Gastroesophageal sphincter (tissue), 4 donors: ENCODE results near the gene SIRPA. TPM values are rescaled to one million over a fixed set of nuclear protein-coding genes. Genes with fewer than 3 reads are reported as not detected.

Experiments
- ATAC-seq: fragments of 150-250 bp; one replicate; pipeline ENCODE4 v1.9.1; 2016; ENCODE audit warnings: mild to moderate bottlenecking, moderate library complexity
- H3K27ac ChIP-seq, 4 donors: fragments of 200-600 bp; sonication (generic) in 3 of 4; 1 replicate in 3 of 4; 2 replicates in 1 of 4; pipeline ENCODE4 v1.5.1; 2016 to 2019
- H3K27me3 ChIP-seq: fragments of 200-600 bp; sonication (generic); one replicate; pipeline ENCODE4 v1.5.1; 2019
- H3K36me3 ChIP-seq, 2 donors: fragments of 200-600 bp; sonication (generic); one replicate each; pipeline ENCODE4 v1.5.1; 2019; ENCODE audit warnings: control low read depth in 1 of 2
- H3K4me1 ChIP-seq, 3 donors: fragments of 200-600 bp; sonication (generic); 1 replicate in 2 of 3; 2 replicates in 1 of 3; pipeline ENCODE4 v1.5.1; 2016 to 2019; ENCODE audit warnings: control low read depth in 2 of 3
- H3K4me3 ChIP-seq, 2 donors: fragments of 200-600 bp; sonication (generic); one replicate each; pipeline ENCODE4 v1.5.1; 2019; ENCODE audit warnings: mild to moderate bottlenecking in 1 of 2, moderate library complexity in 1 of 2
- H3K9me3 ChIP-seq, 3 donors: fragments of 200-600 bp; sonication (generic); one replicate each; pipeline ENCODE4 v1.5.1; 2017 to 2019; ENCODE audit warnings: control low read depth in 2 of 3
- CTCF ChIP-seq, 4 experiments: fragments of 200-600 bp in 2 of 4; fragments of 450-650 bp in 2 of 4; sonication (generic) in 1 of 4; IDR thresholded peaks; one replicate each; pipeline ENCODE4 v1.5.1; 2017 to 2019; ENCODE audit warnings: antibody characterized with exemption in 4 of 4, mild to moderate bottlenecking in 2 of 4, moderate library complexity in 2 of 4
- EP300 ChIP-seq: sonication (generic); formaldehyde crosslinking; IDR thresholded peaks from one replicate; pipeline ENCODE4 v1.6.1; 2017; ENCODE audit warnings: antibody characterized with exemption, mild to moderate bottlenecking
- POLR2A ChIP-seq, 2 donors: fragments of 450-650 bp; IDR thresholded peaks; one replicate each; pipeline ENCODE4 v1.6.1; 2017; ENCODE audit warnings: antibody characterized with exemption in 2 of 2, mild to moderate bottlenecking in 2 of 2, moderate library complexity in 1 of 2
- POLR2AphosphoS5 ChIP-seq: sonication (generic); formaldehyde crosslinking; IDR thresholded peaks from one replicate; pipeline ENCODE4 v1.6.1; 2017; ENCODE audit warnings: antibody characterized with exemption
- WGBS, 2 donors: methylation state at CpG; one replicate each; pipeline ENCODE4 v1.1.5; 2018; ENCODE audit warnings: low coverage in 1 of 2; 5-methylcytosine and 5-hydroxymethylcytosine counted together
- total RNA-seq, 4 donors: library from RNA; depleted of rRNA; stranded (reverse); fragments of >200 nt; gene quantifications; one replicate each; pipeline ENCODE4 v1.1.0, GENCODE V29; 2016

Gene SIRPA
- total RNA-seq, 4 donors from 2014 or later, result 11.7 to 31.7 (median 27.4) TPM

DNA sequence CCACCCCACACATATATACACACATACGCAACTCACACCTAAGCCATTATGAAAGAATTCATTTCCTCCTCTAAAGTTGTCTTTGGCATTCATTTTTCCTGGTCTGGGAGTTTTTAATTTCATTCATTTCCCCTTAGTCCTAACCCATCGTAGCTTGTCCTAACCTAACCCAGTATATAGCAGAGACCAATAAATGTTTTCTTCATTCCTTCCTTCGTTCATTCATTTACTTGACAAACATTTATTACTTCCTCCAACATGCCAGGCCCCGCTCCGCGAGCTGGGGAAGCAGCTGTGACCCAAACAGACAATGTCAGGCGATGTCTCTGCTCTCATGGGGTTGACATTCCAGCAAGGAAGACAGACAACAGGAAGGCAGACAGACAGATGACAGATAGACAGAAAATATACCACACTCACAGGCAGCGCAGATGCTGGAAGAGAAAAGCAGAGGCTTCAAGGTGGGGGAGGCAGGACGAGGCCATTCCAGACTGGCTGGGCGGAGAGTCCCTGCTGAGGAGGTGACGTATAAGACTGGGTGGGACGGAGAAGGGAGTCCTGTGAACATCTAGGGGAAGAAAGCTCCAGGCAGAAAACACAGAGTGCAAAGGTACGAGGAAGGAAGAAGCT lies 33.7 kb upstream of the SIRPA start:
- H3K9me3 ChIP-seq, result no peaks in the 10 kb centered on the region
- 64 to 65% methylated on average over 8 to 11 of the region's 13 CpGs for WGBS, 2 donors
- H3K36me3 ChIP-seq, result no peaks in the 10 kb centered on the region
- no peak for ATAC-seq
- no peak overlapping the region for H3K4me3 ChIP-seq
- no peaks in the 10 kb centered on the region for H3K4me1 ChIP-seq
- TF ChIP-seq EP300 (no peak), POLR2A (IDR thresholded peaks at IDR 0.05) (no peak), CTCF (IDR thresholded peaks at IDR 0.05) (no peak)
- no peak overlapping the region for H3K27ac ChIP-seq
- peaks cover 23% of the 10 kb centered on the region for H3K27me3 ChIP-seq

GRCh38 chr20:1861996-1862662 lies 33.1 kb upstream of the SIRPA start:
- no peak for TF ChIP-seq POLR2A (IDR thresholded peaks at IDR 0.05)
- TF ChIP-seq CTCF (IDR thresholded peaks at IDR 0.05), result no peak
- TF ChIP-seq EP300, result no peak
- no peak for TF ChIP-seq POLR2AphosphoS5
- Histone ChIP-seq H3K9me3 (no peaks in the 10 kb centered on the region), H3K4me1 (no peaks in the 10 kb centered on the region), H3K36me3 (no peaks in the 10 kb centered on the region), H3K27me3 (peaks cover 21% of the 10 kb centered on the region), H3K4me3 (no peak overlapping the region), H3K27ac (no peak overlapping the region)
- WGBS, 2 donors, result 33 to 62% methylated on average over 3 to 4 of the region's 8 CpGs
- ATAC-seq, result no peak

DNA sequence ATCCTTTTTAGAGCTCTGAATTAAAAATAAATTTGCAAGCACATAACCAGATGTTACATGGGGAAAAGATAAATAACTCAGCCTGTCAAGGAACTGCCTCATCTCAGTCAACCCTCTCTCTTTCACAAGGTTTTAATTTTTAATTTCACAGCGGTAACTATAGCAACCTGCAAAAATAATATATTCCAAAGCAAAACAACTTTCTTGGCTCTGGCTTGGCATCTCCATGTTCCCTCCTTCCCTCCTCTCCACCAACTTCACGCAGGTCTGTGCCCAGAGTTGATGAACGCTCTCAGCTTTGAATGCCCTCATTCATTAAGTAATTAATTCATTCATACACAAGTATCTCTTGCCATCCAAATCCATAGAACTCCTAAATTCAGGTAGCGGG lies 32.5 kb upstream of the SIRPA start:
- Histone ChIP-seq H3K27me3 (peaks cover 24% of the 10 kb centered on the region), H3K4me1 (peaks cover 0 to 5% (median 0%) of the 10 kb centered on the region in 3 donors), H3K36me3 (no peaks in the 10 kb centered on the region), H3K27ac (no peak overlapping the region), H3K9me3 (no peaks in the 10 kb centered on the region), H3K4me3 (no peak overlapping the region)
- no peak for ATAC-seq
- 79 to 90% methylated on average over 4 of the region's 4 CpGs for WGBS, 2 donors
- TF ChIP-seq POLR2A (IDR thresholded peaks at IDR 0.05), result no peak
- no peak for TF ChIP-seq EP300
- no peak for TF ChIP-seq CTCF (IDR thresholded peaks at IDR 0.05)
- no peak for TF ChIP-seq POLR2AphosphoS5

DNA sequence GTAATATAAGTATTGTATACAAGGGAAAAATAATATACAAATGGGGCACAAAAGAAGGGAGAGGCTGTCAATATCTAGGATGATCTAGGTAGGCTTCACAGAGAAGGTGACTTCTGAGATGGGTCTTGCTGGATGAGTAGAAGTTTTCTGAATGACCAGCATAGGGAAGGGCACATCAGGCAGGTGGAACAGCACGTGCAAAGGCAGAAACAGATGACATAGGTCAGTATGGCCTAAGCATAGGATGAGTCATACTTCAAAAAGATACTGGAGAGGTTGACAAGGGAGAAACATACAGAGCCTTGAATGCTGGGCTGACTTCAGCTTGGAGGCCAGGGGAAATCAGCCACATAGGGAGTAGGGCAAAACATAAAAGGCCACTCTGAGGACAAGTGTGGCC lies 31.9 kb upstream of the SIRPA start:
- Histone ChIP-seq H3K9me3 (no peaks in the 10 kb centered on the region), H3K36me3 (no peaks in the 10 kb centered on the region), H3K4me3 (no peak overlapping the region), H3K27ac (no peak overlapping the region), H3K27me3 (peaks cover 26% of the 10 kb centered on the region), H3K4me1 (peaks cover 0 to 5% (median 0%) of the 10 kb centered on the region in 3 donors)
- ATAC-seq, result no peak
- TF ChIP-seq EP300, result no peak
- no peak for TF ChIP-seq CTCF (IDR thresholded peaks at IDR 0.05)
- no peak for TF ChIP-seq POLR2AphosphoS5
- TF ChIP-seq POLR2A (IDR thresholded peaks at IDR 0.05), result no peak
- WGBS, 2 donors, result 50 to 82% methylated on average over 1 of the region's 1 CpG

DNA sequence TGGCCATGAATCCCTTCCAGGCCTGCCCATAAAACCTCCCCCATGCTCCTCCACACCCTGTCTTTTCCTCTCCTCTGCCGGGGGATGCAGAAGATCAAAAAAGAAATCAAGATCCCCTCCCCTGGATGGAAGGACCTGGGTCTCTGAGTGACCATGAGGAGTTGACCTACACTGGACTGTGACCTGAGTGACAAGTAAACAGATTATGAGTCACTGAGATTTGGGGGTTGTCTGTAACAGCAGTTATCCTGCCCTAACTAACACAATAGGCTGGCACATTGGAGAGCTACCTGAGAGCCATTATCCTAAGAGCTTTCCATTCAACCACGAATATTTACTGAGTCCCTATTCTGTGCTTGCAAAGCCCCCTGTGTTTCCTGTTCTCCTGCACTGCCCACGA lies 28.4 kb upstream of the SIRPA start:
- Histone ChIP-seq H3K36me3 (no peaks in the 10 kb centered on the region), H3K27ac (no peak overlapping the region), H3K4me3 (no peak overlapping the region), H3K9me3 (no peaks in the 10 kb centered on the region), H3K27me3 (peaks cover 28% of the 10 kb centered on the region), H3K4me1 (peaks cover 0 to 5% (median 0%) of the 10 kb centered on the region in 3 donors)
- 16 to 17% methylated on average over 1 to 3 of the region's 3 CpGs for WGBS, 2 donors
- TF ChIP-seq POLR2AphosphoS5 (no peak), EP300 (no peak), CTCF (IDR thresholded peaks at IDR 0.05) (no peak), POLR2A (IDR thresholded peaks at IDR 0.05) (no peak)
- ATAC-seq, result no peak
